HPDE6-E6E7 (cell line): ENCODE results near the gene FGL2.
"Not testable (repeated sequence)": the region's sequence is repeated elsewhere in the genome, so short reads cannot be mapped to it uniquely, and the experiment has no call there.

Experiments
- DNase-seq: peaks from one replicate; pipeline ENCODE4 v3.0.0; 2011; ENCODE audit warnings: missing footprints; ENCODE audit errors: extremely low spot score

The FGL2 gene

DNA sequence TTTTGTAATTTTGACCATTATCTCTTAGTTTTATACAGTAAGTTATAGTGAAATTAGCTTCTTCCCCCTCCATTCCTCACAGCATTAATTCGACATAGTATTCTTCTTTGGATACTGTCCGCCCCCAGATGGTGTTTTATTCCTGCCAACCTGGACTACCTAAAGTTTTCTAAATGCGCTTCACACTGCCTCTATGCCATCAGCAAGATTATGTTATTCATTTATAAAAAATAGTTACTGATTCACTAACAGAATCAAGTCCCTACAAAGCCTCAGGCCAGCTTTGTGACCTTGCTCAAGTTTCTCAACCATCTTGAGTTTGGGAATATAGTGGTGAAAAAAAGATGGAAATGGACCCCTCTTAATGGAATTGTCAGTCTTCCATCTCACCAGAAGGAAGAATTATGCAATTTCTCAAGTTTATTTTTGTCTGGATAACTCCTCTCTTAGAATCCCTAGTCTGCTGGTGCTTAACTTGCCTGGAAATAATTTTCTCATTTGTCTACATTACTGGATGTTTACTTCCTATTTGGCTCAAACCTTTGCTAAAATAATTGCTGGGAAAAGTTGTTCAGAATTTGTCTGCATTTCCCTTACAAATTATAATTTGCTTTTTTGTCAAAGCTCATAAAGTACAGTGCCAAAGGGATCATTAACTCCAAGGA, 16.7 kb upstream of the FGL2 start:
- DNase-seq: no peak

GRCh38 chr7:77209479-77210139, 10.0 kb upstream of the FGL2 start:
- DNase-seq: no peak

DNA sequence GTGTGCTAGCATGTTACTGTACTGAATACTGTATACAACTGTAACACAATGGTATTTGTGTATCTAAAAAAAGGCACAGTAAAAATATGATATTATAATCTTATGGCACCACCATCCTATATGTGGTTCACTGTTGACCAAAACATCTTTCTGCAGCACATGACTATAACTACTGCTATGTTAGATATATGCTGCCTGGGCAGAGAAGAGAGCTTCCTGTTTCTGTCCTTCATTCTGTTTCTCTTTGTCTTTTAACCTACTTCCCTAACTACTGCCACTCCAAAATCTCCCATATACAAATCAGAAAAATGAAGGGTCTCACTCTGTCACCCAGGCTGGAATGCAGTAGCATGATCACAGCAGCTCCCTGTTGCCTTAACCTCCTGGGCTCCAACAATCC, 8.8 kb upstream of the FGL2 start:
- no peak for DNase-seq

- no peak for DNase-seq
These were observed 6.1 kb upstream of the FGL2 start for GRCh38 chr7:77205706-77206105.

DNA sequence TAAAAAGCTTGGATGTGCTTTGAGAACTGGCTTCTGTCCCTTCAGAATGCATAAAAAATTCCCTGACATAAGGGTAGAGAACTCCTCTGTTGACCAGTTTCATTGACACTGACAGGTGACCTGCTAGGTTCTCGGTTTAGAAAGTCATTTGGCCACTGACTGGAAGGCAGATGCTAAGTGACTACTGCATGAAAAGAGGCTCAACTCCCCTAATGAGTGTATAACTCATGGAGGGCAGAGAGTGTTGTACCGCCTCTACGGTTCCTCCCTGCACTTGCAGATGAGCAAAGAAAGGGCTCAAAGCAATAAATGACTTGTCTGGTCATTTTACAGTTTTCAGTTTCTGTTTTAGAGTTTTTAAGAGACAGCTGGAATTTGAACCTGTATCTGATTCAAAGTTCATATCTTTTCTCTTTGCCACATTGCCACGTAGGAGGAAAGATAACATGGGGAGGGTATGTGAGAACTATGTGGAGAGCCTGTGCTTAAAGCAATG, 2.9 kb upstream of the FGL2 start:
- no peak for DNase-seq

DNA sequence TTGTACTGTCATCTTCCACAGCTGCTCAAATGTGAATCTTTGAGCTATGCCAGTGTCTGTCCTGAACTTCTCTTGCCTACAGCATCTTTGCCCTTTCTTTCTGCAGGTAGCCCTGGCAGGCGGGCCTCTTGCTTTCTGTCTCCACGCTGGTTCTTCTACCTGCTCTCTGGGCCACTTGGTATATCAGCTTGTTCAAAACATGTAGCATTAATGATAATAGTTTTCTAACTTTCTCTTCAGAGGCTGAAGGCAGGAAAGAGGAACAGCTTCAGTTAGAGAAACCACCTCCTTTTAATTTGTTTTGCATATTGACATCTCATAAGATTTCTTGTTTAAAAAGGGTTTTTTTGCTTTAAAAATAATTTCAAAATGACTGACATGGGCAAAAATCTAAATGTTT, 923 bp upstream of the FGL2 start:
- DNase-seq: no peak

GRCh38 chr7:77197141-77197540, 2.5 kb downstream of the FGL2 start:
- no peak for DNase-seq

- no peak for DNase-seq
These were observed 10.7 kb downstream of the FGL2 start for GRCh38 chr7:77188731-77189437.

DNA sequence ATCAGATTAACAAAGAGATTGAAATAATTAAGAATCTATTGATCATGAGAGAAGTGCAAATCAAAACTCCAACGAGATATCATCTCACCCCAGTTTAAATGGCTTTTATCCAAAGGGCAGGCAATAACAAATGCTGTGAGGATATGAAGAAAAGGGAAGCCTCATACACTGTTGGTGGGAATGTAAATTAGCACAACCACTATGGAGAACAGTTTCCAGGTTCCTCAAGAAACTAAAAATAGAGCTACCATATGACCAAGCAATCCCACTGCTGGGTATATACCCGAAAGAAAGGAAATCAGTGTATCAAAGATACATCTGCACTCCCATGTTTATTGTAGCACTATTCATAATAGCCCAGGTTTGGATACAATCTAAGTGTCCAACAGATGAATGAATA, 13.8 kb downstream of the FGL2 start:
- DNase-seq: no peak

DNA sequence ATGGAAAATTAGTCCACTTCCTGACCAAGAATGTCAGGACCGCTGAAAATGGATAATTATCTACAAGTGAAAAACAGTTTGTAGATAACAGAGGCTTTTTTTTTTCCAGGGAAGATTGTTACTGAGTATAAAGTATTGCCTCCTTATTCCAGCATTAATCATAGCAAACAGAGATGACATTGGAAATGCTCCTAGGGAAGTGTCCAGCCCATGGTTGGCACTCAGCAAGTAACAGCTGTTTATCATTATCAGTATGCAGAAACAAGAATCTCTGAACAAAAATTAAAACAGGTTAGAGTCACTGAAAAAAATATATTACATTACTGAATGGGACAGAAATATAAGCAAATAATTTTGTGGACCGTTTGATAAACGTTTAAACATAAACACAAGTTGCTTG, 14.6 kb downstream of the FGL2 start:
- DNase-seq: no peak

DNA sequence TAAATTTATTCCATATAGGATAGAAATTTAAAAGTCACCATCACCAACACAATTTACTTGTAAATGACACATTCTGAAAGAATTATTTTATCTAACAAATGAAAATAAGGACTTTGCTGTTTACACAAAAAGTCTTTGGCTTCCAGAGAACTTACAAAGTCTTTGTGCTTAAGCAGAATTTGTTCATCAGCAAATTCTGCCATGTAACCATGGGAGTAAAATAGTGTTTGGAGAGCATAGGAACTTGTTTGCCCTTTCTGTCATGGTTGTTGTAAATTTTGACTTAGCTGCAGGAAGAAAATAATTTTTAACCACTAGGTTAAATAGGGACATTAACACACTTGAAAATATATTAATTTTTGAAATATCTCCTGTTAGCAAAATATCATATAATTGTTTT, 15.2 kb downstream of the FGL2 start:
- no peak for DNase-seq

- no peak for DNase-seq
These were observed 17.4 kb downstream of the FGL2 start for GRCh38 chr7:77182261-77182660.

- no peak for DNase-seq
These were observed 17.9 kb downstream of the FGL2 start for GRCh38 chr7:77181734-77182133.

- DNase-seq: no peak
These were observed 18.5 kb downstream of the FGL2 start for GRCh38 chr7:77181015-77181595.

GRCh38 chr7:77178024-77178423, 21.6 kb downstream of the FGL2 start:
- DNase-seq: not testable (repeated sequence)

GRCh38 chr7:77177321-77177904, 22.2 kb downstream of the FGL2 start:
- DNase-seq: not testable (repeated sequence)

DNA sequence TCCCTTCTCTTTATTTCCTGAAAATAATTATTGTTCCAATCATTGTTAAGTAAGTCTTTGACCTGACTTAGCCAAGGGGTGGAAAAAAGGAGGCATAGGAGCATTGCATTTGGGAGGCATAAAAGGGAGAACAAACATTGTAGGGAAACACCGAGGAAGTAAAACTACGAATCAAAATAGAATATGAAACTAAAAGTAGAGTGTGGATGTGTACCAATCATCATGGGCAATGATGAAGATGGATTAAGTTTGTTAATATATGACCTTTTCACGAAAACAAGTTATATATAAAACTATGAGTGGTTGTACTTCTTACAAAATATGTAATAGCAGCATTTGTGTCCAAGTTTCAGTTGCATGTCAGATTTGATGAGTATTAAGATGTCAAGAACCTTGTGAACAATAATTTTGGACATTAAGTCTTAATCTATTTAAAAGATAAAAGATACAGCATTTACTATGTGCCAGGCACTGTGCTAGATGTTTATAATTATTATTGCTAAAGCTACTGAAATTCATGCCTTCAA, 24.3 kb downstream of the FGL2 start:
- not testable (repeated sequence) for DNase-seq

GRCh38 chr7:77174418-77174817, 25.2 kb downstream of the FGL2 start:
- not testable (repeated sequence) for DNase-seq

DNA sequence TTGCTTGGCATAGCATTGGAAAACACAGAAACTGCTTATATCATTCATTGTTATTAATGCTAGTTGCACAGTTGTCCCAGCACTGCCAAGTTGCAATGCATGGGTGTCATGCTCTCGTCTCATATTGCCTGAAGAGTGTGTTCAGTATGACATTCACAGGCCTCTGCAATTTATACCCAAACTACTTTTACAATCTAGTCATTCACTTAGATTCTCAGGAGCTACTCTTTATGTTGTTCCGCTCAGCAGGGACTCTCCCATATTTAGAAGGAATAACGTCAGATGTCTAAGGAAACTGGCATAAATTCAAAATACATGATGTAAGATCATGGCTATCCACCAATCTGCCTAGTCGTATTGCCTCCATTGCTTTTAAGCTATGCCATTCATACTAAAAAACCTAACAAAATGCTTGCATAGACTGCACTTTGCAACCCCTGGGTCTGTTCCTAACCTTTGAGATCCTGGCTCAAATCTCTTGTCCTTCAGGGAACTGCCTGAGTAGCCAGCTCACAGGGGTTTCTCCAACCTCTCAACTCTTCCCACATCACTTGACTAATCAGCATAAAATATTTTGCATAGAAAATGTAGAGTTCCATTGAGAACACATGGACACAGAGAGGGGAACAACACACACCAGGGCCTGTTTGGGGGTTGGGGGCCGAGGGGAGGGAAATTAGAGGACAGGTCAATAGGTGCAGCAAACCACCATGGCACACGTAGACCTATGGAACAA, 27.0 kb downstream of the FGL2 start:
- not testable (repeated sequence) for DNase-seq

DNA sequence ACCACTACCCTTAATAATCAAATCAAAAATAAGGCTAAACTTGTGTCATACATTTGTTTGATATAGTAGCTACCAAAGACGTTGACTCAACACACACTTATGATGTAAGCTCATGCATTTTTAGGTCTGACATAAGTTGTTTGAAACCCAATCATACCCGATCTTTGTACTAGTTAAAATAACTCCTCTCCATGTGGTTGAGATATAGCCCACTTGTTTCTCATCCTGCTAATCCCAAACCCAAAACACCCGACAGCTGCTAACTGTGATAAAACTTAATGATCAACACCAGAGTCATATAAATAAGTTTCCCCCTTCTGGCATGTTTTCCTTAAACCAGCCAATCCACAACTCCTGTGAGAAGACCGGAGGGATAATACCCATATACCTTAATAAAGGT, 28.5 kb downstream of the FGL2 start:
- DNase-seq: not testable (repeated sequence)

DNA sequence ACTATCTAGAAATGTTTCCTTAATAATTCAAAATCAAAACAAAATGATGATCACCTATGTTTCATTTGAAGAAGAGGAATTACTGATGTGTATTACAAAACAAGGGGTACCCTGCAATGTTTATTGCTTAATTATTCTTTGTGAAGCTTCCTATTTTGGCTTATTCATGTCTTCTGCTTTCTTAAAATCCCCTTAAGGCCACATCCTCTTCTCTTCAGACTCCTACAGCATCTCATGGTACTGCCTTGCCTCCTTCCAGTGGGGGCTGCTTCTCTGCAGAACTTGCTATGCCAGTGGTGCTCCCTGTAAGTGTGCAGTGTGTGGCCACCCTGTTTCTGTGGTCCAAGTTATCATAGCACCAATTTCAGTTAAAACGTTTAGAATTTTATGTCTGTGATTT, 42.2 kb downstream of the FGL2 start:
- no peak for DNase-seq
